Duodenal mucosa (tissue), 2 donors: ENCODE measurements around the gene RNPS1.
A peak's percentile ranks its signal among the peaks of the same experiment; 100 is the strongest.

Experiments used
- H3K27ac ChIP-seq: one replicate; pipeline ENCODE4 v1.7.0; 2013; ENCODE audit warnings: low read depth, low read length
- H3K27me3 ChIP-seq, 2 donors: one replicate each; pipeline ENCODE4 v1.7.0; 2013; ENCODE audit warnings: low read length in 2 of 2, control low read depth in 1 of 2; ENCODE audit not compliant: insufficient read depth in 2 of 2, control insufficient read depth in 1 of 2
- H3K36me3 ChIP-seq, 2 donors: one replicate each; pipeline ENCODE4 v1.7.0; 2013; ENCODE audit warnings: low read length in 2 of 2, control low read depth in 1 of 2; ENCODE audit not compliant: insufficient read depth in 2 of 2, control insufficient read depth in 1 of 2
- H3K4me1 ChIP-seq, 2 donors: one replicate each; pipeline ENCODE4 v1.7.0; 2013; ENCODE audit warnings: low read length in 2 of 2, control low read depth in 1 of 2; ENCODE audit not compliant: insufficient read depth in 2 of 2, control insufficient read depth in 1 of 2
- H3K4me3 ChIP-seq, 2 donors: one replicate each; pipeline ENCODE4 v1.7.0; 2013; ENCODE audit warnings: low read length in 2 of 2, low read depth in 1 of 2
- H3K9ac ChIP-seq, 2 donors: one replicate each; pipeline ENCODE4 v1.7.0; 2013; ENCODE audit warnings: low read length in 2 of 2, low read depth in 1 of 2
- H3K9me3 ChIP-seq, 2 donors: one replicate each; pipeline ENCODE4 v1.7.0; 2013; ENCODE audit warnings: low read length in 2 of 2, control low read depth in 1 of 2; ENCODE audit not compliant: control insufficient read depth in 1 of 2

RNPS1 gene

DNA sequence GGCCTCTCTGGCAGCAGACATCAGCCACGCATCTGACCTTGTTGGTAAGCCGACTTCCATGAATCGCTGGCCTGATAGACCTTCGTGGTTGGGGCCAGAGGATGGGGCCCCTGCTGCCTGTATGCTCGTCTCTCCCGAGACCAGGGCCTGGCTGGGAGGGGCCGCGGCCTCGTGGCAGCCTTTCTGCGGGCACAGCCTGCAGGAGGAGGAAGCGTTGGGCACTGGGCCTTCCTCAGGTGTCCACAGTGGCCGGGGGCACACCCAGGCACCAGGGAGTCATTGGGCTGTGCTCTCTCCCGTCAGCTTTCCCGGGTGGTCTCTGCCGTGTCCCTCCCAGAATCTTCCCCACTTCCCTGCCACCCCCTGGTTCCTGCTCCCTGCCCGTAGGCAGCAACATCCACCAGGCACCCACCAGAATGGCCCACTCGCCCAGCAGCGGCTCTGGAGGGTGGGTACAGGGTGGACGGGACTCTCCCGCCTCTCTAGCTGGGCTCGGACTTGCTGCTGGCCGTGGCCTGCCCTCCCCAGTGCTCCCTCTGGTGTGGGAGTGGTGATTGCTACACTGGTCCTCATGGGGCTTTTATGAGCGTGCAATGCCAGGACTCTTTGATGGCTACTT is 38.2 kb downstream of the RNPS1 start:
- H3K27me3 ChIP-seq: no peaks in the 10 kb centered on the region
- no peak overlapping the region for H3K27ac ChIP-seq
- H3K9me3 ChIP-seq: no peaks in the 10 kb centered on the region
- peaks cover 6 to 10% of the 10 kb centered on the region in 2 donors for H3K4me1 ChIP-seq
- peaks cover 22 to 59% of the 10 kb centered on the region in 2 donors for H3K36me3 ChIP-seq
- H3K9ac ChIP-seq: no peak overlapping the region
- H3K4me3 ChIP-seq: no peak overlapping the region

DNA sequence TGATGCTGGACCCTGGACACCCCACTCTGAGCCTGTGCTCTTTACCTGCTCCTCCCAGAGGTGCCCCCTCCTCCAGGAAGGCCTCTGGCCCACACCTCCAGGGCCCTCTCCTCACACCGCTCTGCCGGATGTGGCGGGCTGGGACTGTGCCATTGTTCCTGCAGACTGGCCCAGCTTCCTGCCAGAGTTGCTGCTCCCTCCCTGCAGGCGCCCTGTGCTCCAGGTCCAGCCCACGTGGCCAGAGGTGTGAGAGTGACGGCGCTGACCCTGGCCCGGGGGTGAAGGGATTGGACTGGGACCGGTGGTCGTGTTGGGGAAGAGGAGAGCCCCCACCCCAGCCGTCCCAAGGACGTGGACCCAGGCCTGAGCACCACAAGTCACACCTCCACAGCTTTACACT is 38.8 kb downstream of the RNPS1 start:
- no peaks in the 10 kb centered on the region for H3K27me3 ChIP-seq
- peaks cover 18 to 53% of the 10 kb centered on the region in 2 donors for H3K36me3 ChIP-seq
- no peak overlapping the region for H3K4me3 ChIP-seq
- peaks cover 13 to 17% of the 10 kb centered on the region in 2 donors for H3K4me1 ChIP-seq
- no peaks in the 10 kb centered on the region for H3K9me3 ChIP-seq
- no peak overlapping the region for H3K27ac ChIP-seq
- no peak overlapping the region for H3K9ac ChIP-seq

DNA sequence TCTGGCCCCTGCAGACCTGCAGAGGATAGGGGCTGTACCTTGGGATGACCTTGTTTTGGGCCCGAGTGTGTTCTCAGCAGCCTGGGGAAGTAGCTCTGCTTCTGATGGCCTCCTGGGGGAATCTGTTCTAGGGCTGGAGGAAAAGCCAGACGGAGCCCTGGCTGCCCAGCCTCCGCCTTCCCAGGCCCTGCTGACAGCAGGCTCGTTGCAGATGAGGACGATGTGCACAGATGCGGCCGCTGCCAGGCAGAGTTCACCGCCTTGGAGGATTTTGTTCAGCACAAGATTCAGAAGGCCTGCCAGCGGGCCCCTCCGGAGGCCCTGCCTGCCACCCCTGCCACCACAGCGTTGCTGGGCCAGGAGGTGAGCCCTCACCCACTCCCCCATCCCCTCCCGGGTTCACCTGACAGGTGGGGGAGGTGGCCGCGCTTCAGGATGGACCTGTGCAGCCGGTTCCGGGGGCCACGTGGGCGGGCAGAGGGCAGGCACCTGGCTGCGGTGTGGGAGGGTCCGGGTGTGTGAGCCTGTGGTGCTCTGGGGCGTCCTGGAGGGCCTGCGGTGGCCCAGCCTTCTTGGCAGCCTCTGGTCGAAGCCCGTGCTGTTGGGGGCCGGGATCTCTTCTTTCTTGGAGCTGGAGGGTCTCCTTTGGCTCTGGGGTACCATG is 39.6 kb downstream of the RNPS1 start:
- Histone ChIP-seq H3K9ac (no peak overlapping the region), H3K27me3 (no peaks in the 10 kb centered on the region), H3K4me3 (no peak overlapping the region), H3K36me3 (peaks cover 15 to 45% of the 10 kb centered on the region in 2 donors), H3K27ac (no peak overlapping the region), H3K4me1 (peaks cover 14 to 18% of the 10 kb centered on the region in 2 donors), H3K9me3 (no peaks in the 10 kb centered on the region)

DNA sequence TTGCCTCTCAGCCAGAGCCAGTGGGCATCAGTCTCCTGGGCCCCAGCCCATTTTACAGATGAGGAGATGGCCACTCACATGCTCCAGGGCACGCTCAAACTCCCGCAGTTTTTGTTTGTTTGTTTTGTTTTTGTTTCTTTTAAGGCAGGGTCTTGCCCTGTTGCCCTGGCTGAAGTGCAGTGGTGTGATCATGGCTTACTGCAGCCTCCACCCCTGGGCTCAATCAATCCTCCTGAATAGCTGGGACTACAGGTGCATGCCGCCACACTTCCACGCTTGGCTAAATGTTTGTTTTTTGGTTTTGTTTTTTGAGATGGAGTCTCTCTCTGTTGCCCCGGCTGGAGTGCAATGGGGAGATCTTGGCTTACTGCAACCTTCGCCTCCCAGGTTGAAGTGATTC is 41.0 kb downstream of the RNPS1 start:
- Histone ChIP-seq H3K4me1 (peaks cover 14 to 18% of the 10 kb centered on the region in 2 donors), H3K27me3 (no peaks in the 10 kb centered on the region), H3K9ac (no peak overlapping the region), H3K36me3 (peaks cover 14 to 32% of the 10 kb centered on the region in 2 donors), H3K27ac (no peak overlapping the region), H3K9me3 (no peaks in the 10 kb centered on the region), H3K4me3 (no peak overlapping the region)

DNA sequence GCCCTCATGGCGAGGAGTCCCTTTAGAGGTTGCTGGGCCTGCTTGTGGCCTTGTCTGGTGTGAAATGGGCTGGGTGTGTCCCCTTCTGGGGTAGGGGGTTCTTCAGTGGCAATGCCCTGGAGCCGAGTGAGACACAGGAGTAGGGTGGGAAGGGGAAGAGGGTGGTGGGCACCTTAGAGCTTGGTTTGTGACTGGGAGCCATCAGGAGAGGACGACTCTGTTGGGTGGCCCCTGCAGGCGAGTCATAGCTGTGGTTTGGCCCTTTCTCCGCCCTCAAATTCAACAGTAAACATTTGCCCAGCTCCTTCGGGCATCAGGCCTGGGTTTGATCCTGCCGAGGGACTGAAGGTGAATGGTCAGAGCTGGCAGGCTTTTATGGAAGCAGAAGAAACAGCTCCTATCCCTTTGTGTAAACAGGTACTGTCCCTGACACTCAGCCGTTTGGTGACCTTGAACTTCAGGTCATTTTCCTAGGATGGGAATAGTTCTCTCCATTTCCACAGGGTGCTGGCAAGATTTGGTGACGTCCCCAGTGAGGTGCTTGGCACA is 41.6 kb downstream of the RNPS1 start:
- no peaks in the 10 kb centered on the region for H3K9me3 ChIP-seq
- no peak overlapping the region for H3K4me3 ChIP-seq
- no peak overlapping the region for H3K9ac ChIP-seq
- H3K27me3 ChIP-seq: no peaks in the 10 kb centered on the region
- no peak overlapping the region for H3K27ac ChIP-seq
- peaks cover 14 to 18% of the 10 kb centered on the region in 2 donors for H3K4me1 ChIP-seq
- H3K36me3 ChIP-seq: peaks cover 11 to 26% of the 10 kb centered on the region in 2 donors

DNA sequence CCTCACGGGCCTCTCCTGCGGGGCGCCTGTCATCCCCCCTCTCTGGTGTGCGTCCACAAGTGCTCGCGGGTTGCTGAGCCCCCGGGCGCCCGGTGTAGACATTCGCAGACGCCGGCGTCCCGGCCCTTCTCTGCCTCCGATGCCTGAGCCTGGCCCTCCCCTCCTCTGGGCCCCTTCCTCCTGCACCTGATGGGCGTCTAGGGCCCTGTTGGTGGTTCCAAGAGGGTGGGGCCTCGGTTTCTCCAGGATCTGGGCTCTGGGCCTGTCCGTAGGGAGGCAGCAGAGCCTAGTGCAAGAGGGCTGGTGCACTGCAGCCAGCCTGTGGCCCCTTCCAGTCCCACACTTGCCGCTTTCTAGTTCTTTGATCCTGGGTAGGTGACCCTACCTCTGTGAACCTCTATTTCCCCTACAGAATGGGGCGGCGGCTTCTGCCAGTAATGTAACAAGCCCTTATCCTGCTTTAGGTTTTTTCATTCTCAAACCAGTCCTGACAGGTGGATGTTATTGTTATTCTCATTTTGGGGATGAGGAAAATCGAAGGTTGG is 43.9 kb downstream of the RNPS1 start:
- H3K4me3 ChIP-seq: peak overlapping the region; percentile 73 to 86
- no peaks in the 10 kb centered on the region for H3K9me3 ChIP-seq
- peak overlapping the region; percentile 85 for H3K27ac ChIP-seq
- peaks cover 14 to 18% of the 10 kb centered on the region in 2 donors for H3K4me1 ChIP-seq
- peak overlapping the region; percentile 76 to 87 for H3K9ac ChIP-seq
- peaks cover 4 to 8% of the 10 kb centered on the region in 2 donors for H3K36me3 ChIP-seq
- no peaks in the 10 kb centered on the region for H3K27me3 ChIP-seq

DNA sequence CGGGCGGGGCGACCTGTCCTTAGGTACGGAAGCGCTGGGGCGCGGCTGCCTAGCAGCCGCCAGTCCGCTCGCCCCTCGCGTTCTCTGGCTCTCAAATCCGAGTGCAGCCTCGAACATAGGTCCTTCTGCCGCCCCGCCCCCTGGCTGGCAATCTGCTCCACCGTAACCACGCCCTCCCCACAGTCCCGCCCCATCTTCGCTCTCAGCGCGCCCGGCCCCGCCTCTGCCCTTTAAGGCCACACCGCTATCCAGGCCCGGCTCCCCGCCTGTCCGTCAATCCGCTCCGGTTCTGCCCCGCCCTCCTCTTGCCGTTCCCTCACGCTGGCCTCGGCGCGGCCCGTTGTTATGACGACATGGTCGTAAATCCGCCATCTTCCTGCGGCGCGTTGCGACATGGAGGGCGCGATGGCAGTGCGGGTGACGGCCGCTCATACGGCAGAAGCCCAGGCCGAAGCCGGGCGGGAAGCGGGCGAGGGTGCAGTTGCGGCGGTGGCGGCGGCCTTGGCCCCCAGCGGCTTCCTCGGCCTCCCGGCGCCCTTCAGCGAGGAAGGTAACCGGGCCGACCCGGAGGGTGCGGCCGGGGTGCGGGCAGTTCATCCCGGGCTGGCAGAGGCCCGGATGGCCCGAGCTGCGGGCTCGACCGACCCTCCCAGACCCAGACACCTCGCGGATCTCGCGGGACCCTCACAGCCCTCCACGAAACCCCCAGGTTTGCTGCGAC is 44.5 kb downstream of the RNPS1 start, which contains the start of gene E4F1:
TSS of gene E4F1 (plus strand) at position 371 of the 721 bp plus-strand sequence. CDS start at position 394, 23 bp downstream.
- H3K36me3 ChIP-seq: peaks cover 0 to 2% of the 10 kb centered on the region in 2 donors
- H3K9ac ChIP-seq: peak within 1 kb of the TSS; percentile 76 to 87
- H3K4me3 ChIP-seq: peak within 1 kb of the TSS; percentile 73 to 86
- no peaks in the 10 kb centered on the region for H3K27me3 ChIP-seq
- H3K4me1 ChIP-seq: peaks cover 14 to 18% of the 10 kb centered on the region in 2 donors
- no peaks in the 10 kb centered on the region for H3K9me3 ChIP-seq
- H3K27ac ChIP-seq: peak within 1 kb of the TSS; percentile 85

DNA sequence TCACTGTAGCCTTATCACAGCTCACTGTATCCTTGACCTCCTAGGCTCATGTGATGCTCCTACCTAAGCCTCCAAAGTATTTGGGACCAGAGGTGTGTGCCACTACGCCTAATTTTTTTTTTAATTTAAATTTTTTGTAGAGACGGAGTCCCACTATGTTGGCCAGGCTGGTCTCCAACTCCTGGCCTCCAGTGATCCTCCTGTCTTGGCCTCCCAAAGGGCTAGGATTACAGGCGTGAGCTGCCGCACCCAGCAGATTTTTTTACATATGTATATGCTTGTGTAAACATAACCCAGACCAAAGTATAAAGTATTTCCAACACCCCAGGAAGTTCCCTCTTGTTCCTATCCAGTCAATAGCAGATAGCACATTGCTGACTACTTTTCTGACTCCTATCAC is 51.6 kb downstream of the RNPS1 start:
- Histone ChIP-seq H3K36me3 (peaks cover 0 to 9% of the 10 kb centered on the region in 2 donors), H3K4me3 (no peak overlapping the region), H3K4me1 (peaks cover 21% of the 10 kb centered on the region in 2 donors), H3K9me3 (no peaks in the 10 kb centered on the region), H3K27ac (no peak overlapping the region), H3K9ac (no peak overlapping the region), H3K27me3 (no peaks in the 10 kb centered on the region)

DNA sequence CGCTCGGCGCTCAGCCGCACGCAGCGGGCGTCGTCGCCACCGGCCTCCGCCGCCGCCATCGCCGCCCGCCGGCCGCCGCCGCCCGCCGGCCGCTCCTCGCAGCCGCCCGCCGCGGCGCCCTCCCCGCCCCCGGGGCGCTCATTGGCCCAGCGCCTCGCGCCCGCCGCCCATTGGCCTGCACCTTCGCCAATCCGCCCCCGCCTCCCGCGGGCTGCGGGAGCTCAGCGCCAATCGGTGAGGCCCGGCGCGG is 53.3 kb downstream of the RNPS1 start, which contains the start of gene PGP:
TSS of gene PGP (minus strand) at position 122 of the 250 bp plus-strand sequence. CDS start at position 59, 63 bp downstream.
- Histone ChIP-seq H3K36me3 (peaks cover 0 to 11% of the 10 kb centered on the region in 2 donors), H3K4me3 (peak within 1 kb of the TSS; percentile 68 to 86), H3K9ac (peak within 1 kb of the TSS; percentile 66 to 81), H3K9me3 (no peaks in the 10 kb centered on the region), H3K27ac (peak within 1 kb of the TSS; percentile 85), H3K27me3 (no peaks in the 10 kb centered on the region), H3K4me1 (peaks cover 21% of the 10 kb centered on the region in 2 donors)
